Loucy (cell line): ENCODE data around the gene EARS2.

Experiments used
- EZH2phosphoT487 ChIP-seq: fragments of 200-600 bp; IDR thresholded peaks from 2 replicates; pipeline ENCODE4 v1.6.1; 2018; ENCODE audit warnings: antibody characterized with exemption, mild to moderate bottlenecking, moderate library complexity, borderline replicate concordance
- TF ChIP-seq, protein P1 (sequence below): fragments of 200-600 bp; sonication (generic); conservative IDR thresholded peaks from 2 replicates; pipeline ENCODE4 v1.5.1; 2014; ENCODE audit warnings: mild to moderate bottlenecking, antibody characterized with exemption, low read length

GRCh38 chr16:23567602-23568001 is 10.5 kb upstream of the EARS2 start:
- TF ChIP-seq, protein P1, sequence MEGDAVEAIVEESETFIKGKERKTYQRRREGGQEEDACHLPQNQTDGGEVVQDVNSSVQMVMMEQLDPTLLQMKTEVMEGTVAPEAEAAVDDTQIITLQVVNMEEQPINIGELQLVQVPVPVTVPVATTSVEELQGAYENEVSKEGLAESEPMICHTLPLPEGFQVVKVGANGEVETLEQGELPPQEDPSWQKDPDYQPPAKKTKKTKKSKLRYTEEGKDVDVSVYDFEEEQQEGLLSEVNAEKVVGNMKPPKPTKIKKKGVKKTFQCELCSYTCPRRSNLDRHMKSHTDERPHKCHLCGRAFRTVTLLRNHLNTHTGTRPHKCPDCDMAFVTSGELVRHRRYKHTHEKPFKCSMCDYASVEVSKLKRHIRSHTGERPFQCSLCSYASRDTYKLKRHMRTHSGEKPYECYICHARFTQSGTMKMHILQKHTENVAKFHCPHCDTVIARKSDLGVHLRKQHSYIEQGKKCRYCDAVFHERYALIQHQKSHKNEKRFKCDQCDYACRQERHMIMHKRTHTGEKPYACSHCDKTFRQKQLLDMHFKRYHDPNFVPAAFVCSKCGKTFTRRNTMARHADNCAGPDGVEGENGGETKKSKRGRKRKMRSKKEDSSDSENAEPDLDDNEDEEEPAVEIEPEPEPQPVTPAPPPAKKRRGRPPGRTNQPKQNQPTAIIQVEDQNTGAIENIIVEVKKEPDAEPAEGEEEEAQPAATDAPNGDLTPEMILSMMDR: no peak
- TF ChIP-seq EZH2phosphoT487: no peak
